ES-I3 (cell line): ENCODE data around the gene ABHD15.
A peak's percentile ranks its signal among the peaks of the same experiment; 100 is the strongest.

Experiments
- H3K36me3 ChIP-seq: 2 replicates; pipeline ENCODE4 v1.6.1; 2013; ENCODE audit warnings: mild to moderate bottlenecking, low read length, control low read depth, moderate library complexity; ENCODE audit not compliant: insufficient read depth
- H3K4me1 ChIP-seq: 2 replicates; pipeline ENCODE4 v1.6.1; 2013; ENCODE audit warnings: mild to moderate bottlenecking, control low read depth, low read length; ENCODE audit not compliant: insufficient read depth
- H3K9ac ChIP-seq: 2 replicates; pipeline ENCODE4 v1.6.1; 2013; ENCODE audit warnings: low read depth, mild to moderate bottlenecking, low read length, moderate library complexity
- H3K9me3 ChIP-seq: 2 replicates; pipeline ENCODE4 v1.6.1; 2013; ENCODE audit warnings: mild to moderate bottlenecking, low read length, moderate library complexity; ENCODE audit not compliant: control insufficient read depth, insufficient read depth

Gene ABHD15

DNA sequence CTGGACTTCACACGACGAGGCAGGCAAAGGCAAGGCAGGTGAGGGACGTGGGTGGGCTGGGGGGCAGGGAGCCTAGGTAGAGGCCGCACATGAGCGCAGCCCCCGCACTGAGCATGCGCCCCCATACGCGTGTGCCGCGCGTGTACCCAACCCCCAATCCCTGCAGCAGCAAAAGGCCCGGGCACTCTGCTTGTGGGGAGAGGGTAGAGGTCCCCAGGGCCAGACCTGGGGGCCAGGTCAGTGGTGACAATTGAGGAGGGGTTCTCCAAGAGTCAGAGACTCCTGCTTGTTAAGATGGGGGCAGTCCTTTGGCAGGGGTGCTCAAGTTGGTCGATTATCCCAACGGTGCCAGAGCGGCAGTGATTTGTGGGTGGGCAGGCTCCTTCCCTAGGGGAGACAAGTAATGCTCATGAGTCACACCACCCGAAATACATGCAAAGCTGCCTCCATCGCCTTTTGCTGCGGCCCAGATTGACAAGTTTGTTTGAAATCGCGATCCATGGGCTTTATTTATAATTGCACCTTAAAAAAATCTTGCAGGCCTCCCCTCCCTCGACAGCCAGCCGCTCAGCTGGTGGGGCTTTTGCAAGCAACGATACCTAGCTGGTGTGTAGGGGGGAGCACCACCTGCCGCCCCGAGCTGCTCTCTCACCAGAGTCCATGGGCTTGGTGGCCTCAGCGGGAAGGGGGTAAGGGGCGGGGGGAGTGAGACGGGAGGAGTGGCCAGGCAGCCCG is 23.7 kb upstream of the ABHD15 start:
- Histone ChIP-seq H3K4me1 (peaks cover 4% of the 10 kb centered on the region; the same call in 1 of the 2 replicates), H3K9ac (peak overlapping the region; percentile 69; the same call in 1 of the 2 replicates), H3K9me3 (no peaks in the 10 kb centered on the region), H3K36me3 (no peaks in the 10 kb centered on the region)

DNA sequence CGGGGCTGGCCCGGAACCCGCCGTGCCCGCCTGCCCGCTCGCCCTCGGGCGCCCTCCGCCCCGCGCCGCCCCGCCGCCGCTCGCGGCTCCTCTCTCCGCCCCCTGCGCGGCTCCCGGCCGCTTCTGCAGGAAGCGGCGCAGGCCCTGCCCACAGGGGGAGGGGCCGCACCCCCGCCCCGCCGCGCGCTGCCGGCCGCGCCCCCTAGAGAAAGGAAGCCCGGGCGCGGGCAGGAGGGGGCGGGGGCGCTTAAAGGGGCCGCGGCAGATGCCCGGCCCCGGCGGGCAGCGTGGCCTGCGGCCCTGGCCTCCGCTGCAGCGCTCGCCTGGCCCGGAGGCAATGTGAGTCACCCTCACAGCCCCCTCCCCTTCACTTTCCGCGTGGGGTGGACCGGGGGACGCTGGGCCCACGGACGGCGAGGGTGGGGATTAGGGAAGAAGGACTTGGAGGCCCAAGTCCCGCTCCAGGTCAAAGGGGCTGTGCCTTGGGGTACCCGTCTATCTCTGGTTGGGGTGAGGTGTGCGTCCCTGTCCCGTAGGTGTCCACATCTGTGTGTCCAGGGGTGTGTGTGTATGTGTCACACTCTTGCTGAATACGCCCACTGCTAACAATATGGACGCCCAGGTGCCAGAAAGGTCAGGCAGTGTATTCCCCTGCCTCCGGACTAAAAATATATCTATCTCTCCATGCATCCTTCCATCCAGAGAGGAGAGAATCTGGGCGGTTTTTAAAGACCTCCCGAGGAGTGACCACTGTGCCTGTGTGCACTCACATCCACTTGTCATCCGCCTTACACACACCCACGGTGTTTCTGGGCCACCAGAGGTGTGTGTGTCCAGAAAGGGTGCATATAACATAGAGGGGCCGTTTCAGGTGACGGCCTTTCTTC is 22.9 kb upstream of the ABHD15 start, which contains the start of gene GIT1:
Gene GIT1, minus strand, starts transcription at position 125 of the 887 bp plus-strand sequence. CDS start 270 bp downstream, outside the sequence.
- Histone ChIP-seq H3K9ac (peak within 1 kb of the TSS; percentile 69), H3K4me1 (peaks cover 12% of the 10 kb centered on the region; the same call in 1 of the 2 replicates), H3K9me3 (no peaks in the 10 kb centered on the region), H3K36me3 (no peaks in the 10 kb centered on the region)

DNA sequence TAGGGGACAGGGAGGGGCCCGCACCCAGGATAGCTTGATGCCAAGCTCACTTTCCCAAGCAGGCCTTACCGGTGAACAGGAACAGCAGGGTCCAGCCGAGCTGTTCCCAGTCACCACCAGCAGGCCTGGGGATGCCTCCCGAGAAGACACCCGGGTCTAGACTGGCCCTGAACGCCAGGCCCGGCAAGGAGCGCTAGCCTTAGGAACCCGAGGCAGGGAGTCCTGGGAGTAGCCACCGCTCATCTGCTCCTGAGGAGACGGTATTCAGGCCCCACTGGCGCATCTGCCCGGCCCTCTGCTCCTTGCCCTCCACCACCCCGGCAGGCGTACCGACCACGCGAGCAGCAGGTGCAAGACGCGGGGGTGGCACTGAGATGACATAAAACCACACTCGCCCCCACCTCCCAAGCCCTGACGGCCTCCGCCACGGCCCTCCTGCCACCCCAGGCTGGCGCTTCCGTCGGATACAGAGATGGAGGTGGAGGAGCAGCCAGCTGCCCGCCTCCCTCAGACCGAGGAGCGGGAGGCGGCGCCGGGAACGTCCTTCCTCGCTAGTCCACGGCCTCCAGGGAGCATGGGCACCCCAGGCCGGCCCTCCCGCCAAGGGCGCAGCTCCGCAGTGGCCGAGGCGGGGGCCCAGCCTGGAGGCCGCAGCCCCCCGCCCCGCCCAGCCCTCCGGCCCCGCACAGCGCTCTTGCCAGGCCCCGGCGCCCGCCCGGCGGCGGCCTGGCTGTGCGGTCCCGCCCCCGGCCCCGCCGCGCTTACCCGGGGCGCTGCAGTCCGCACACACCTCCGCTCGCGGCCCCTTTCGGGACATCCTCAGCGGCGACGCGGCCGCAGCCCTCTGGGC is 21.9 kb upstream of the ABHD15 start:
- H3K4me1 ChIP-seq, result peaks cover 18% of the 10 kb centered on the region; the same call in 1 of the 2 replicates
- no peaks in the 10 kb centered on the region for H3K36me3 ChIP-seq
- H3K9ac ChIP-seq, result peak overlapping the region; percentile 58
- H3K9me3 ChIP-seq, result no peaks in the 10 kb centered on the region

DNA sequence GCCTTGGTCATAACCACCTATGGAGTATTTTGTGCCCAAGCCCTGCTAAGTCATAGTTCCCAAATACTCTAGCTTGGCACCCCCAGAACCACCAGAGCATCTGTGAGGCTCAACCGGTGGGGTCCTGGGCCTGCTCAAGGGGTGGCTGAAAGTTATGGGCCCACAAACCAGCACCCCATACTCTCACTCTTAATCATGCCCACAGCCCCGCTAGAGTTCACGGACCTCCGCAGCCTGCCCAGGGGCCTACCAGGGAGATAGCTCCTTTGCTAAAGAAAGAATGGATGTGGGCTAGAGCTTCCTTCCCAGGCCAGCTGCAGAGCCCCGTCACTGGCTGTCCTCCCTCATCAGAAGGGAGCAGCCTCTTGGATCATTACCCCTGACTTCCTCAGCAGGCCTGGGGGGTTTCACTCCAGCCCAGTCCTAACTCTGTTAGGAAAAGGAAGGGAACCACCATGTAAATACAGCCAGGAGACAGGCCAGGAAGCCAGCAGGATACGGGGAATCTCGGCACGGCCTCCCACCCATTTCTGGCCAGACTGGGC is 21.3 kb upstream of the ABHD15 start:
- Histone ChIP-seq H3K9me3 (no peaks in the 10 kb centered on the region), H3K36me3 (no peaks in the 10 kb centered on the region), H3K4me1 (peaks cover 18% of the 10 kb centered on the region; the same call in 1 of the 2 replicates), H3K9ac (peak overlapping the region; percentile 58)

DNA sequence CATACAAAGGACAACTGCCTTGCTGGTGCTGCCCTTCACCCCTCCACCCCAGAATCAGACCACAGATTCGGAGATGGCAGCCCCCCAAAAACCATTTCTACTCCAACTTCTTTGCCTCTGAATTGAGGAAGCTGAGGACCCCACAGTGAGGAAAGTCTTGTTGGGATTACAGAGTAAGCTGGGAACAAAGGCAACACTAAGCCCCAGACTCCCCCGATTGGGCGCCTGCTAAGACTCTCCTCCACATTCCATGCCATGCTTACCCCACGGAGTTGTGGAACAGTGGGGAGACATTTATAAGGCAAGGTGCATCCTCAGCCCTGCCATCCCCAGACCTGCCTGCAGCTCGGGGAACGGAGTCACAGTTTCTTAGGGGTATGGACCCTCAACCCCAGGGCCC is 20.8 kb upstream of the ABHD15 start:
- Histone ChIP-seq H3K4me1 (peaks cover 18% of the 10 kb centered on the region; the same call in 1 of the 2 replicates), H3K9me3 (no peaks in the 10 kb centered on the region), H3K36me3 (no peaks in the 10 kb centered on the region), H3K9ac (no peak overlapping the region)

DNA sequence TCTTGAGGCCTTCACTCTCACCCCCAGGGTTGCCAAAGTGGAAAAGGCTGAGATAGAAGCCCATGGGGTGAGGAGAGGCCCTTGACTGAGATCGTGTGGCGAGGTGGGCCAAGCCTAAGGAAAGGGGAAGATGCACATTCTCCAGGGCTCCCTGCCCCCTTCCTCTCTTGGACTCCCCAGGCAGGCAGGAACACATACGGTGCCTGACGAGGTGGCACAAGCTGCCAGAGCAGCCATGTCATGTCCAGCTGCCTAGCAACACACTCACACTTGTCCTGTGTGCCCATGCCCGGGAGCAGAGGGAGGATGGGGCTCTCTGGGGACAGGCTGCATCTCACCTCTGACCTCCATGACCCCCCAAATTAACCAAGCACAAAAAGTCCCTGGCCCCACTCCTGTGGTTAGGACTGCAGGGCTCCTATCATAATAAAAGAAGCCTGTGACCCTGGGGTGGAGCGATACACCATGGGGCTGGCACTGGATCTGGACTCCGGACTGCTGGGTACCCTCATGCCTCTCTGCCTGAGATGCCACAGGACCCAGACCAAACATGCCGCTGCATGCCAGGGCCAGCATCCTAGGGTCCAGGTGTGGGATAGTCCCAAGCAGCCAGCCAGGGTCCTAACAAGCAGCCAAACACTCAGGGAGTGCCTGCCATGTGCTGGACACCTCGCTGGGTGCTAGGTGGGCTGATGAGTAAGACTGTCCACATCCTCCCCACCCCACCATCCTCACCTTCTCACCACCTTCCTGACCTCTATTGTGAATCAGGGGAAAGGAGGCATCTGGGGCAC is 20.0 kb upstream of the ABHD15 start:
- H3K4me1 ChIP-seq, result peaks cover 18% of the 10 kb centered on the region; the same call in 1 of the 2 replicates
- H3K9me3 ChIP-seq, result no peaks in the 10 kb centered on the region
- no peak overlapping the region for H3K9ac ChIP-seq
- no peaks in the 10 kb centered on the region for H3K36me3 ChIP-seq

DNA sequence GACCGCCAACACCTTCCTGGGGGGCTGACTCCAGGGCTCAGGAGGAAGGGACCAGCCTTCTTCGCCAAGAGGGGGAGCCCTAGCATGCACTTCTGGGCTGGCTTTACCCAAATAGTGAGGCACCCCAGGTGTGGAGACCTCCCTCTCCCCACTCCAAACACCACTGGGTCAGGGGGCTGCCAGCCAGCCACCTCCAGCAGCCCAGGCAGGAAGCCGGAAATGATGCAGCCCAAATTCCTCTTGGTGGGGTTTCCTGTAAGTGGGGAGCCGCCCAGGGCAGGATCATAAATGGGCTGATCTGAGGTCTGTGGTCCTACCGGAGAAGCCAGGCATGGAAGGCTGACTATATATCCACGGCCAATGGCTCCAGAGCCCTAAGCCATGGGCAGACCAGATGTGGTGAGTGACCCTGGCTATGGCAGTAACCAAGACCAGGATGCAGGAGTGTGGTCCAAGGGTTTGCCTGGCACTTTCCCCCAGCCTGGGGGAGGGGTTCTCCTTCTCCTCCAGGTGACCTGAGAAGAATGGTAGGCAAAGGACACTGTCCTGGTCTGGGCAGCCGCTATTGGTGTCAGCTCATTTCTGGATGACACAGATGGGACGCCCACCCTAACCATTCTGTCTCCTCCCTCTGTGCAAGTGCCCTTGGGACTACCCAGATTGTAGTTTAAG is 18.4 kb upstream of the ABHD15 start:
- Histone ChIP-seq H3K9ac (no peak overlapping the region), H3K4me1 (peaks cover 18% of the 10 kb centered on the region; the same call in 1 of the 2 replicates), H3K9me3 (no peaks in the 10 kb centered on the region), H3K36me3 (no peaks in the 10 kb centered on the region)

DNA sequence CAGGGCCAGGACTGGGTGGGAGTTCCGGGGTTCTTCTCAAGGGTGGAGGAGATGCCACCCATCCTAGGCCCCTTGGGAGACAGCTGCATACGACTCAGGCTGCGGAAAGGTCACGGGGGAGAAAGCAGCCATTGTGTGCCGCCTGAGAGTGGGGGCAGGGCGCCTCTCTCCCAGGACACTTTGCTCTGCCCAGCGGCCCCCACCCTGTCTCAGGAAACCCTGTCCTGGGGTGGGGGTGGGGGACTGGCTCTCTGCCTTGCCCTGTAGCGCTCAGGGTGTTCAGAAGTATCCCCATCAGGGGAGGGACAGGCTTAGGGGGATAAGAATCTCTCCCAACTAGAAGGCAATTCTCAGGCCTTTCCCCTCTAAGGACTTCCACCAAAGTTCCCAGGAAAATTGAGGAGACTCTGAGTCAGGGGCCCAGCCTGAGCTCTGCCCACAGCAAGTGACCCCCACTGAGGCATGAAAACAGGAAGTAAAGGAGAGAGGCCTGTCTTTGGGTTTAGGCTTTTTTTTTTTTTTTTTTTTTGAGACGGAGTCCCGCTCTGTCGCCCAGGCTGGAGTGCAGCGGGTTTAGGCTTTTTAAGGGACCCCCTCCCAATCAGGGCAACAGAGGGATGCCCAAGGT is 17.7 kb upstream of the ABHD15 start:
- Histone ChIP-seq H3K36me3 (no peaks in the 10 kb centered on the region), H3K4me1 (peaks cover 18% of the 10 kb centered on the region; the same call in 1 of the 2 replicates), H3K9me3 (no peaks in the 10 kb centered on the region), H3K9ac (no peak overlapping the region)

DNA sequence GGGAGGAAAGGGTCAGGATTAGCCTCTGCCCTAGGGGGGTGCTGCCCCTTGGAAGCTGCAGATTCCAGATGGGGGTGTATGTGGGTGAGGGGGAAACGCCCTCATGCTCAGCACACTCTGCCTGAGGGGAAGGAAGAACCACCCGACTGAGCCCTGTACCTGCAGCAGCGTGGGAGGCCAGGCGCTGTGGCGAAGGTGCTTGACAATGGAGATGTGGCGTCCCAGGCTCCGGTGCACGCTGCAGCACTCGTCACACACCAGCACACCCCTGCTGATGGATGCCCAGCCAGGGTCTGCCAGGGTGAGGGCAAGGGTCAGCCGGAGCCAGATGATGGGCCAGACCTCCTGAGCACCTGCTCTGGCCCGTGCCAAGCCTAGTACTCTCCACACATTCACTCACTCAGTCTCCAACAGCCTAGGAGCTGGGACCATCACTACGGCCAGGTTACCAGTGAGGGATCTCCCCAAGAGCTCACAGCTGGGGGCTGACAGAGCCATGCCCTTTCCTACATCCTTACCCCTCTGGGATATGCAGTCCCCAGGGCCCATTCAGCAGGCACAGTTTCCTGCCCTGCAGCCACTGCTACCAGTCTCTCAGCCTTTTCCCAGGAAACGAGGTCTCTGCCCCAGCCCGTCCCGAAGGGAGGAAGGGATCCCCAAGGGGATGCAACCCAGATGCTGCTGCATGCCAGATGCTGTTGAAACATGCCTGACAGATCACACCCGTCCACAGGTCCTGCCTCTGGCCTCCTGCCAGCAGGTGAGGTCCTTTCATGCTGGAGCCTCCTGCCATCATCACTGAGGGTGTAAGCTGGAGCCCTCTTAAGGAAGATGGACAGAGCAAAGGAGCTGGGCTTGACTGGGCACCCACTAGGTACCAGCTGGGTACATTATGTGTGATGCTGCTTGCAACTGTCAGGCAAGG is 16.7 kb upstream of the ABHD15 start:
- H3K36me3 ChIP-seq, result no peaks in the 10 kb centered on the region
- no peak overlapping the region for H3K9ac ChIP-seq
- H3K9me3 ChIP-seq, result no peaks in the 10 kb centered on the region
- H3K4me1 ChIP-seq, result peaks cover 18% of the 10 kb centered on the region; the same call in 1 of the 2 replicates

DNA sequence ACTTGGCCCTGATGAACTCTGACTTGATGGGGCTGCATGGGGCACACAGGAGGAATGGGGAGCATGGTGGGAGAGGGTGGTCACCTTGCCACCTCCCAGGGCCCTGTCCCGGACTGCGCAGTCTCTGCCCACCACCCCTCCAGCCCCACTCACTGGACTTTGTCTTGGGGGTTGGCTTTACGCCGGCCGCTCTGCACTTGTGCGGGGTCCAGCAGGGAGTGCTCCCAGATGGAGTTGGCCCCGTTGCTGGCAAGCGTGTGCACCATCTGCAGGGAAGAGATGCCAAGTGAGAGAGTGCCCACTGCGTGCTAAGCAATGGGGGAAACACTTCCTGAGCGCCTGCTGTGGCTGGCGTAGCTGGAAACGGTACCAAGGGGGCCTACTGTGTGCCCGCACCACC is 15.9 kb upstream of the ABHD15 start:
- Histone ChIP-seq H3K36me3 (no peaks in the 10 kb centered on the region), H3K4me1 (peaks cover 18% of the 10 kb centered on the region; the same call in 1 of the 2 replicates)

DNA sequence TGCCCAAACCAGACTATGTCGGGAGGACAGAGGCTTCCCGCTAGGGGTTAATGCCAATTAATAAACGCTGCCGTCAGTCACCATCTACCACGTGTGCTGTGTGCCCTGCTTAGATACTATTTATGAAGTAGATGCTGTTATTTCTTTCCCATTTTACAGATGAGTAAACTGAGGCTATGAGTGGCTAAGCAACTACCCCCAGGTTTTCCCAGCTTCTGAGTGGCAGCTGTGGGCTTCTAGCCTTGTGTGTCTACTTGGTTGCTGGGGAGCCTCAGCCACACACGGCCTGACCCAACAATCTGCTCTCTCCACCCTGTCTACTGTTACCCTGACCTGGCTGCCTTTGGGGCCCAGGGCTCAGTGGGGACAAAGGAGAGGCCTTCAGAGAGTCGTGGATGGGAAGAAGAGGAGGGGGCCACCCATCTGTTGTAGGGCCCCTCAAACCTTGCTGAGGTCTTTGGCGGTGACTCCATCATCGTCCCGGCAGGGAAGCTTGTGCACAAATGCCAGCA is 15.5 kb upstream of the ABHD15 start:
- Histone ChIP-seq H3K9me3 (no peaks in the 10 kb centered on the region), H3K36me3 (no peaks in the 10 kb centered on the region), H3K4me1 (peaks cover 15% of the 10 kb centered on the region; the same call in 1 of the 2 replicates), H3K9ac (no peak overlapping the region)

More for the DNA sequence above, 15.9 kb upstream of the ABHD15 start:
- Histone ChIP-seq H3K9me3 (no peaks in the 10 kb centered on the region), H3K9ac (no peak overlapping the region)
